Rectal smooth muscle tissue (tissue), 1 donor: ENCODE data around the gene PLCH2.

Experiments used
- H3K27ac ChIP-seq: one replicate; pipeline ENCODE4 v1.7.0; 2013; ENCODE audit warnings: low read depth, low read length, inconsistent platforms
- H3K27me3 ChIP-seq: one replicate; pipeline ENCODE4 v1.7.0; 2013; ENCODE audit warnings: low read length; ENCODE audit not compliant: control insufficient read depth, insufficient read depth
- H3K36me3 ChIP-seq: one replicate; pipeline ENCODE4 v1.7.0; 2013; ENCODE audit warnings: low read length; ENCODE audit not compliant: control insufficient read depth, insufficient read depth
- H3K4me1 ChIP-seq: one replicate; pipeline ENCODE4 v1.7.0; 2013; ENCODE audit warnings: low read length; ENCODE audit not compliant: control insufficient read depth, insufficient read depth
- H3K4me3 ChIP-seq: one replicate; pipeline ENCODE4 v1.7.0; 2013; ENCODE audit warnings: low read length
- H3K9ac ChIP-seq: one replicate; pipeline ENCODE4 v1.7.0; 2013; ENCODE audit warnings: low read length

PLCH2 gene

GRCh38 chr1:2477309-2477708 is 1.2 kb downstream of the PLCH2 start:
- peaks cover 3% of the 10 kb centered on the region for H3K27me3 ChIP-seq
- H3K4me1 ChIP-seq: no peaks in the 10 kb centered on the region
- H3K9ac ChIP-seq: no peak overlapping the region
- H3K4me3 ChIP-seq: no peak overlapping the region
- no peak overlapping the region for H3K27ac ChIP-seq
- H3K36me3 ChIP-seq: no peaks in the 10 kb centered on the region

- Histone ChIP-seq H3K4me1 (no peaks in the 10 kb centered on the region), H3K4me3 (no peak overlapping the region), H3K27ac (no peak overlapping the region), H3K36me3 (no peaks in the 10 kb centered on the region), H3K9ac (no peak overlapping the region), H3K27me3 (no peaks in the 10 kb centered on the region)
Observed at GRCh38 chr1:2477791-2478499, 1.9 kb downstream of the PLCH2 start.

- Histone ChIP-seq H3K4me3 (no peak overlapping the region), H3K36me3 (no peaks in the 10 kb centered on the region), H3K9ac (no peak overlapping the region), H3K27me3 (no peaks in the 10 kb centered on the region), H3K27ac (no peak overlapping the region), H3K4me1 (no peaks in the 10 kb centered on the region)
Observed at GRCh38 chr1:2479186-2479585, 3.1 kb downstream of the PLCH2 start.

GRCh38 chr1:2479618-2480017 is 3.5 kb downstream of the PLCH2 start:
- no peak overlapping the region for H3K27ac ChIP-seq
- H3K27me3 ChIP-seq: no peaks in the 10 kb centered on the region
- no peaks in the 10 kb centered on the region for H3K4me1 ChIP-seq
- H3K9ac ChIP-seq: no peak overlapping the region
- H3K4me3 ChIP-seq: no peak overlapping the region
- no peaks in the 10 kb centered on the region for H3K36me3 ChIP-seq

GRCh38 chr1:2480236-2480985 is 4.3 kb downstream of the PLCH2 start:
- no peak overlapping the region for H3K27ac ChIP-seq

GRCh38 chr1:2480986-2481364 is 4.9 kb downstream of the PLCH2 start:
- no peak overlapping the region for H3K27ac ChIP-seq
- H3K27me3 ChIP-seq: no peaks in the 10 kb centered on the region
- H3K4me1 ChIP-seq: no peaks in the 10 kb centered on the region
- no peak overlapping the region for H3K9ac ChIP-seq
- H3K36me3 ChIP-seq: no peaks in the 10 kb centered on the region
- H3K4me3 ChIP-seq: no peak overlapping the region

More at GRCh38 chr1:2480236-2480985, 4.3 kb downstream of the PLCH2 start:
- Histone ChIP-seq H3K4me3 (no peak overlapping the region), H3K9ac (no peak overlapping the region), H3K36me3 (no peaks in the 10 kb centered on the region), H3K27me3 (no peaks in the 10 kb centered on the region), H3K4me1 (no peaks in the 10 kb centered on the region)

GRCh38 chr1:2481885-2482284 is 5.8 kb downstream of the PLCH2 start:
- Histone ChIP-seq H3K27me3 (no peaks in the 10 kb centered on the region), H3K4me1 (no peaks in the 10 kb centered on the region), H3K9ac (no peak overlapping the region), H3K27ac (no peak overlapping the region), H3K4me3 (no peak overlapping the region), H3K36me3 (no peaks in the 10 kb centered on the region)

GRCh38 chr1:2482588-2482987 is 6.5 kb downstream of the PLCH2 start:
- H3K27ac ChIP-seq: no peak overlapping the region
- no peaks in the 10 kb centered on the region for H3K27me3 ChIP-seq
- H3K9ac ChIP-seq: no peak overlapping the region
- H3K4me3 ChIP-seq: no peak overlapping the region
- no peaks in the 10 kb centered on the region for H3K36me3 ChIP-seq
- H3K4me1 ChIP-seq: no peaks in the 10 kb centered on the region

GRCh38 chr1:2483026-2483425 is 6.9 kb downstream of the PLCH2 start:
- no peak overlapping the region for H3K9ac ChIP-seq
- H3K27me3 ChIP-seq: no peaks in the 10 kb centered on the region
- H3K4me3 ChIP-seq: no peak overlapping the region
- H3K4me1 ChIP-seq: no peaks in the 10 kb centered on the region
- H3K36me3 ChIP-seq: no peaks in the 10 kb centered on the region
- no peak overlapping the region for H3K27ac ChIP-seq

GRCh38 chr1:2483970-2484369 is 7.9 kb downstream of the PLCH2 start:
- Histone ChIP-seq H3K27ac (no peak overlapping the region), H3K4me3 (no peak overlapping the region), H3K27me3 (no peaks in the 10 kb centered on the region), H3K9ac (no peak overlapping the region), H3K36me3 (no peaks in the 10 kb centered on the region), H3K4me1 (no peaks in the 10 kb centered on the region)

- Histone ChIP-seq H3K4me3 (no peak overlapping the region), H3K36me3 (no peaks in the 10 kb centered on the region), H3K9ac (no peak overlapping the region), H3K27ac (no peak overlapping the region), H3K27me3 (no peaks in the 10 kb centered on the region), H3K4me1 (no peaks in the 10 kb centered on the region)
Observed at GRCh38 chr1:2486041-2486440, 10.0 kb downstream of the PLCH2 start.

GRCh38 chr1:2486558-2486957 is 10.5 kb downstream of the PLCH2 start:
- no peak overlapping the region for H3K4me3 ChIP-seq
- H3K36me3 ChIP-seq: no peaks in the 10 kb centered on the region
- no peak overlapping the region for H3K27ac ChIP-seq

GRCh38 chr1:2488688-2489087 is 12.6 kb downstream of the PLCH2 start:
- H3K27me3 ChIP-seq: no peaks in the 10 kb centered on the region
- H3K4me3 ChIP-seq: no peak overlapping the region
- no peaks in the 10 kb centered on the region for H3K36me3 ChIP-seq

More at GRCh38 chr1:2486558-2486957, 10.5 kb downstream of the PLCH2 start:
- Histone ChIP-seq H3K4me1 (no peaks in the 10 kb centered on the region), H3K9ac (no peak overlapping the region), H3K27me3 (no peaks in the 10 kb centered on the region)

More at GRCh38 chr1:2488688-2489087, 12.6 kb downstream of the PLCH2 start:
- Histone ChIP-seq H3K4me1 (no peaks in the 10 kb centered on the region), H3K27ac (no peak overlapping the region), H3K9ac (no peak overlapping the region)
